Ishikawa (cell line): Measurements from ENCODE around the gene ABAT.

Experiments
- CEBPB ChIP-seq: IDR thresholded peaks from 2 replicates; pipeline ENCODE4 v1.6.1; 2012
- EGR1 ChIP-seq: IDR thresholded peaks from 2 replicates; pipeline ENCODE4 v1.6.1; 2012
- MAX ChIP-seq: IDR thresholded peaks from 2 replicates; pipeline ENCODE4 v1.6.1; 2012
- NFIC ChIP-seq: IDR thresholded peaks from 2 replicates; pipeline ENCODE4 v1.6.1; 2012
- RAD21 ChIP-seq: IDR thresholded peaks from 2 replicates; pipeline ENCODE4 v1.6.1; 2012; ENCODE audit warnings: low read depth
- TAF1 ChIP-seq: IDR thresholded peaks from 2 replicates; pipeline ENCODE4 v1.6.1; 2012; ENCODE audit warnings: low read depth, mild to moderate bottlenecking
- YY1 ChIP-seq: IDR thresholded peaks from 2 replicates; pipeline ENCODE4 v1.6.1; 2012; ENCODE audit warnings: low read depth
- ZBTB7A ChIP-seq: IDR thresholded peaks from 2 replicates; pipeline ENCODE4 v1.6.1; 2012; ENCODE audit warnings: low read depth

- TF ChIP-seq MAX (no peak), EGR1 (no peak), ZBTB7A (no peak), RAD21 (no peak), YY1 (no peak), NFIC (no peak), CEBPB (no peak), TAF1 (no peak)
Measured at GRCh38 chr16:8631373-8631772, 43.0 kb upstream of the ABAT start.
